GM12864 (cell line): ENCODE results near the gene ADAT1.
"Not testable (repeated sequence)": the region's sequence is repeated elsewhere in the genome, so short reads cannot be mapped to it uniquely, and the experiment has no call there.

Experiments
- DNase-seq: peaks from one replicate; pipeline ENCODE4 v3.0.0-alpha.2; 2011; ENCODE audit warnings: low read depth
- H3K4me3 ChIP-seq: 2 replicates; pipeline ENCODE4 v1.5.1; 2011; ENCODE audit warnings: mild to moderate bottlenecking, low read depth, low read length, control low read depth
- CTCF ChIP-seq: IDR thresholded peaks from 2 replicates; pipeline ENCODE4 v1.5.1; 2011; ENCODE audit warnings: low read depth, mild to moderate bottlenecking, moderate library complexity, low read length, control low read depth, inconsistent platforms; ENCODE audit errors: missing control alignments

The ADAT1 gene

GRCh38 chr16:75606507-75606906 is 16.6 kb downstream of the ADAT1 start:
- H3K4me3 ChIP-seq, result no peak overlapping the region
- DNase-seq, result no peak
- TF ChIP-seq CTCF, result no peak

GRCh38 chr16:75603241-75603640 is 19.8 kb downstream of the ADAT1 start:
- DNase-seq, result no peak
- TF ChIP-seq CTCF, result no peak
- no peak overlapping the region for H3K4me3 ChIP-seq

- H3K4me3 ChIP-seq, result no peak overlapping the region
- TF ChIP-seq CTCF, result no peak
- no peak for DNase-seq
Measured at GRCh38 chr16:75599452-75600277, 23.4 kb downstream of the ADAT1 start.

- no peak for TF ChIP-seq CTCF
- H3K4me3 ChIP-seq, result no peak overlapping the region
- DNase-seq, result no peak
Measured at GRCh38 chr16:75593825-75594820, 29.0 kb downstream of the ADAT1 start.

- no peak for DNase-seq
Measured at GRCh38 chr16:75593308-75593707, 29.8 kb downstream of the ADAT1 start.

GRCh38 chr16:75591927-75592326 is 31.2 kb downstream of the ADAT1 start:
- not testable (repeated sequence) for H3K4me3 ChIP-seq, DNase-seq

More at GRCh38 chr16:75593308-75593707, 29.8 kb downstream of the ADAT1 start:
- TF ChIP-seq CTCF, result no peak
- H3K4me3 ChIP-seq, result no peak overlapping the region

- no peak for TF ChIP-seq CTCF
- H3K4me3 ChIP-seq, result no peak overlapping the region
- DNase-seq, result no peak
Measured at GRCh38 chr16:75590920-75591843, 31.9 kb downstream of the ADAT1 start.
